NB4 (cell line): ENCODE results near the gene ACAT1.

Experiments used
- DNase-seq: peaks from one replicate; pipeline ENCODE4 v3.0.0; 2010; ENCODE audit warnings: low read depth
- H3K4me3 ChIP-seq: one replicate; pipeline ENCODE4 v1.5.1; 2011; ENCODE audit warnings: mild to moderate bottlenecking, low read depth, low read length, moderate library complexity
- CTCF ChIP-seq: IDR thresholded peaks from one replicate; pipeline ENCODE4 v1.5.1; 2012; ENCODE audit warnings: low read depth, low read length
- MAX ChIP-seq: IDR thresholded peaks from 2 replicates; pipeline ENCODE4 v1.6.1; 2011; ENCODE audit warnings: low read depth, low read length
- MYC ChIP-seq: IDR thresholded peaks from 2 replicates; pipeline ENCODE4 v1.6.1; 2011; ENCODE audit warnings: low read depth, low read length
- POLR2A ChIP-seq: IDR thresholded peaks from 2 replicates; pipeline ENCODE4 v1.6.1; 2011; ENCODE audit warnings: mild to moderate bottlenecking; ENCODE audit not compliant: insufficient read length; ENCODE audit errors: extremely low read depth

Gene ACAT1

GRCh38 chr11:108135845-108136544, 14.6 kb downstream of the ACAT1 start:
- peak; percentile 29 for DNase-seq
- no peak overlapping the region for H3K4me3 ChIP-seq
- TF ChIP-seq CTCF (peak; percentile 11), MYC (no peak)

GRCh38 chr11:108137212-108137611, 15.8 kb downstream of the ACAT1 start:
- no peak for DNase-seq
- TF ChIP-seq CTCF, result no peak
- no peak for TF ChIP-seq POLR2A
- no peak for TF ChIP-seq MAX
- no peak for TF ChIP-seq MYC
- H3K4me3 ChIP-seq, result no peak overlapping the region

- DNase-seq, result no peak
- H3K4me3 ChIP-seq, result no peak overlapping the region
- TF ChIP-seq CTCF (no peak), POLR2A (no peak), MAX (no peak), MYC (no peak)
Observed at GRCh38 chr11:108142304-108142703, 20.9 kb downstream of the ACAT1 start.

- DNase-seq, result no peak
- no peak for TF ChIP-seq POLR2A
- TF ChIP-seq MAX, result no peak
- no peak for TF ChIP-seq MYC
- TF ChIP-seq CTCF, result no peak
- H3K4me3 ChIP-seq, result no peak overlapping the region
Observed at GRCh38 chr11:108144615-108145014, 23.2 kb downstream of the ACAT1 start.

GRCh38 chr11:108147150-108147549, 25.8 kb downstream of the ACAT1 start:
- no peak for TF ChIP-seq POLR2A
- TF ChIP-seq MYC, result no peak
- no peak for TF ChIP-seq MAX
- no peak for TF ChIP-seq CTCF
- DNase-seq, result no peak
- H3K4me3 ChIP-seq, result no peak overlapping the region

GRCh38 chr11:108148556-108148955, 27.2 kb downstream of the ACAT1 start:
- no peak for DNase-seq
- no peak overlapping the region for H3K4me3 ChIP-seq
- TF ChIP-seq POLR2A (no peak), CTCF (no peak), MAX (no peak), MYC (no peak)
